ENCODE measurements around the gene ASTN1.

The ASTN1 gene

DNA sequence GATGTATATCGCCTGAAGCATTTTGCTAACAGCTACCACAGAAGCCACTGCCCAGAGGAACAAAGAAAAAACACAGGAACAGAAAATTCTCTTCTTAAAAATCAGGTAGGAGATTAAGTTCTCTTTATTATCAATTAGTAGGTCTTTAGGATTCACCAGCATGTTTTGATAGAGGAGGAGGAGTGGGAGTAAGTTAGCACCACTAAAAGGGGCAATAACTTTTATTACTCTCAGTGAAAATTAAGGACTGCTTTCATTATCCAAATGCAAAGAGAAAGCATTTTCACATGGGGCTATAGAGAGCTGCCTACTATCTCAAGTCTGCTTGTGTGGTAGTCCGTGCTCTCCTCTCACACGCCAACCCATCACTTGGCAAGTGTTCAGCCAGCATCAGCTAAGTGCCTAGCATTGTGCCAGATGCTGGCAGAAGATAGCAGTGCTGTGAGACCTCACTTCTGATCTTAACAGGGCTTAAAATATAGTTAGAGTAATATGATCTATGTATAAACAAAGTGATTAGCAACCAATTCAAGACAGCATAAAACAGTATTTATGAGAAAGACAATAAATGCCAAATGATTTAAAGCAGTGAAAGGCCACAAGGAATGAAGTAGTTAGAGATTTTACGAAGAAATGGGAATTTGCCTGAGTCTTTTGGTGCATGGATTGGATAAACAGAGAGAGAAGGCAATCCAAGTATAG, 39.8 kb downstream of the ASTN1 start:
- H3K36me3 ChIP-seq (ENCODE audit: control insufficient read depth, insufficient read depth, low read length) = no peaks in the 10 kb centered on the region
- no peaks in the 10 kb centered on the region for H3K27me3 ChIP-seq (ENCODE audit: control insufficient read depth, insufficient read depth, low read length)
- H3K9ac ChIP-seq (ENCODE audit: low read length) = no peak overlapping the region
- no peaks in the 10 kb centered on the region for H3K4me1 ChIP-seq (ENCODE audit: control insufficient read depth, insufficient read depth, low read length)
- H3K27ac ChIP-seq (ENCODE audit: low read depth, low read length) = no peak overlapping the region
- no peak overlapping the region for H3K4me3 ChIP-seq (ENCODE audit: low read length)

DNA sequence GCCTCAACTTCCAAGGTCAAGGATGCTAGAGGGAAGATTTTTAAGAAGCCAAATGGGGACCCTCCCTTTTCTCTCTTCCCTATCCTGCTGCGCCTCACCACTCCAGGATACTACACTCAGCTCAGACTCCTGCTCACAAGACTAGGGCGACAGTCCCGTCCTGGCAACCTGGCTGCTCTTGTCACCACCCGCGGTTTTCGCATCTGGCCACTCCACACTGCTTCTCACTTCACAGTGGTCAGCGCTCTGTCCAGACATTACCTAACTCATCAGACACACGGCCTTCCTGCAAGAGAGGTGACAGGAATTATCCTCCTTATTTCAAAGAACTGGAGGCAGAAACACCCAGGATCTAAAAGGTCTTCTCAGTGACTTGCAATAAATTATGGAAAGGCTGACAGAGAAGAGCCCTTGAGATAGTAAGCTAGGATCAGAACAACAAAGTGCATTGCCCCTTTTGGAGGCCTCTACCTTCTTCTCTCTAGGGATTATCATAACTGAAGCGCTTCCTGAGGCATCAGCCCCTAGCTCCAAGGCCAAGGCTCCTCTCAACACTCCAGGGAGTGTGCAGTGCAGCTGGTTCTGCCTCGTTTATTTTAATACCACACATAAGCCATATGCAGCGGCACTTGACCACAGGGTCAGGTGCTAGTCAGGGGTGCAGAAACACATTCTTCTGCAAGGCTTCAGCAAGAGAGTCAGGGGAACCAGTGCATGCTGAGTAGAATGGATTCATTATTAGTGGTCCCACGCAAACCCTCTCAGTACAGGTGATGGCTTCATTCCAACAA, 41.9 kb downstream of the ASTN1 start:
- Histone ChIP-seq H3K27me3 (ENCODE audit: control insufficient read depth, insufficient read depth, low read length) (no peaks in the 10 kb centered on the region), H3K4me3 (ENCODE audit: low read length) (no peak overlapping the region), H3K9ac (ENCODE audit: low read length) (no peak overlapping the region), H3K36me3 (ENCODE audit: control insufficient read depth, insufficient read depth, low read length) (no peaks in the 10 kb centered on the region), H3K4me1 (ENCODE audit: control insufficient read depth, insufficient read depth, low read length) (no peaks in the 10 kb centered on the region), H3K27ac (ENCODE audit: low read depth, low read length) (no peak overlapping the region)

DNA sequence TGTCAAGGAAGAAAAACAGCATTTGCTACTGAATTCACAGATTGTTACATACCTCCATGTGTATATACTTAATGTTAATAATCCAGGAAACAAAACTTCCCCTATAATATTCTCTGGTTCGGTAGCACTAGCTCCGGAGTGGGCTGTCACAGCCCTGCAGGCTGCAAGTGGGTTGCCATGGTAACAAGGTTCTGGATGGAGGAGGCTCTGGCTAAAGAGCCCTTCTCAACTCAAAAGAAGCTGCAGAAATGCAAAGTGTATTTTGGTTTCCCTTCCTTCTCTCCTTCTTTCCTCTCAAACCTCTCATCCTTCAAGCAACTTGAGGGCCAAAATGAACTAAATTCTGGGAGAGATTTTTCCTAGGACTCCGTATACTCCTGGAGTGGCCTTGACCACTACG, 45.2 kb downstream of the ASTN1 start:
- H3K27ac ChIP-seq (ENCODE audit: low read depth, low read length) = no peak overlapping the region
- H3K27me3 ChIP-seq (ENCODE audit: control insufficient read depth, insufficient read depth, low read length) = no peaks in the 10 kb centered on the region
- H3K4me3 ChIP-seq (ENCODE audit: low read length) = no peak overlapping the region
- H3K36me3 ChIP-seq (ENCODE audit: control insufficient read depth, insufficient read depth, low read length) = no peaks in the 10 kb centered on the region
- H3K9ac ChIP-seq (ENCODE audit: low read length) = no peak overlapping the region
- H3K4me1 ChIP-seq (ENCODE audit: control insufficient read depth, insufficient read depth, low read length) = no peaks in the 10 kb centered on the region

DNA sequence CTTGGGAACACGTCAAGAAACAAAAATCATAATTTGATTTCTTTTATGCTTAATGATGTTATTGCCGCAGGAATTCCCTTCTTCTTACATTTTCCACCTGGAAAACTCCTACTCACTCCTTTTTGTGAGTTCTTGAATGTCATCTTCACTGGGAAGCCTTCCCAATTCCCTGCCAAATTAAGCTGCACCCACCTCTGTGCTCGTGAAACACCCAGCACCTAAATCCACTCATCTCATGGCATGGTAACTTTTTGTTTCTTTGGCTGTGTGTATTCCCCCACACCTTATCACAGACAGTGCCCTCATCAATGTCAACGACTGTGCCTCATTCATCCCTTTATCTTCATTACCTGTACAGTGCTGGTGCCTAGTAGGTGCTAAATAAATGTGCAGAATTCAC, 45.6 kb downstream of the ASTN1 start:
- Histone ChIP-seq H3K27me3 (ENCODE audit: control insufficient read depth, insufficient read depth, low read length) (no peaks in the 10 kb centered on the region), H3K27ac (ENCODE audit: low read depth, low read length) (no peak overlapping the region), H3K4me3 (ENCODE audit: low read length) (no peak overlapping the region), H3K4me1 (ENCODE audit: control insufficient read depth, insufficient read depth, low read length) (no peaks in the 10 kb centered on the region), H3K9ac (ENCODE audit: low read length) (no peak overlapping the region), H3K36me3 (ENCODE audit: control insufficient read depth, insufficient read depth, low read length) (no peaks in the 10 kb centered on the region)

DNA sequence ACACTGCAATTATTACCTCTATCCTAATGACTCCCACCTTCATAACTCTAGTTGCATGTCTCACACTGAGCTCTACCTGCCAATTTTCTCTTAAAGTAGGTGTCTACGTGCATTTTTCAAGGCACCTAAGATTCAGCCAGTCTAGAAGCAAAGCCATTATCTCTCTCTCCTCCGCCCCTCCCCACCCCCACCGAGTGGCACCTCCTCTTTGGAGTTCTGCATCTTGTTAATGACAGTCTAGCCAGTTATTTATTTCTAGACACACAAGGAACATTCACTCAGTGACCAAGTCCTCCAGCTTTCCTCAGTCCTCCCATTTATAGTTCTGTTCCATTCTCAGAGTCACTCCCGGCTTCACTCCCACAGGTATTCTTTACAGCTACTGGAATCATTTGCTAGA, 47.6 kb downstream of the ASTN1 start:
- H3K36me3 ChIP-seq (ENCODE audit: control insufficient read depth, insufficient read depth, low read length) = no peaks in the 10 kb centered on the region
- H3K4me1 ChIP-seq (ENCODE audit: control insufficient read depth, insufficient read depth, low read length) = no peaks in the 10 kb centered on the region
- H3K9ac ChIP-seq (ENCODE audit: low read length) = no peak overlapping the region
- H3K27me3 ChIP-seq (ENCODE audit: control insufficient read depth, insufficient read depth, low read length) = no peaks in the 10 kb centered on the region
- no peak overlapping the region for H3K4me3 ChIP-seq (ENCODE audit: low read length)
- no peak overlapping the region for H3K27ac ChIP-seq (ENCODE audit: low read depth, low read length)

DNA sequence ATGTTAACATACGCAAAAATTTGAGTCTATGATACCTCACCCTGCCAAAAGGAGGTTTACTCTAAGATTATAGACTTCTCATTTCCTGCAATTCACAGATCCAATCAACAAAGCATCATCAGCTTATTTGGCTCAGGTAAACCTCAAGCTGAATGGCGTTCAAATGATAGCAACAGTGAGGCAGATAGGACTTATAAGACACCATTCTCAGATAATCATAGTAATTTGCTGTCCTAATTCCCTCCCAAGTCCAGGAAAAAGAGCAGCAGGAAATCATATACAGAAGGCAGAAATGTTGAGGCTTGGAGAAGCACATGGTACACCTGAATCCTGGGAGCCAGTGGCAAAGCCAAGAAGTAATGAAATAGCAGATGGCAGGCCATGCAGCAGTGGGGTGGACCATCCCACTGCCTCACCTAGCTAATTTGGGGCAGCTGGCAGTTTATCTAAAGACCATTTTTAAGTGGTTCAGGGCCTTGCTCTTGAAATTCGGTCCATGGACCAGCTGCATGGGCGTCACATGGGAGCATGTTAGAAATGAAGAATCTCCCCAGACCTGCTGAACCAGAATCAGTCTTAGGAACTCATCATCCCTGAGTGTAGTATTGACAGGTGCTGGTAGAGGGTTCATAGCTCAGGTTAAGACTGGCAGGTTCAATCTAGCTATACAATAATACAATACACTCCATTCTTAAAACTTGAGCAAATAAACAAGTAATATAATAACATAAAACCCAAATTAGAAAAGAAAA, 57.7 kb downstream of the ASTN1 start:
- Histone ChIP-seq H3K4me1 (ENCODE audit: control insufficient read depth, insufficient read depth, low read length) (no peaks in the 10 kb centered on the region), H3K36me3 (ENCODE audit: control insufficient read depth, insufficient read depth, low read length) (no peaks in the 10 kb centered on the region), H3K27me3 (ENCODE audit: control insufficient read depth, insufficient read depth, low read length) (no peaks in the 10 kb centered on the region), H3K9ac (ENCODE audit: low read length) (no peak overlapping the region), H3K27ac (ENCODE audit: low read depth, low read length) (no peak overlapping the region), H3K4me3 (ENCODE audit: low read length) (no peak overlapping the region)

DNA sequence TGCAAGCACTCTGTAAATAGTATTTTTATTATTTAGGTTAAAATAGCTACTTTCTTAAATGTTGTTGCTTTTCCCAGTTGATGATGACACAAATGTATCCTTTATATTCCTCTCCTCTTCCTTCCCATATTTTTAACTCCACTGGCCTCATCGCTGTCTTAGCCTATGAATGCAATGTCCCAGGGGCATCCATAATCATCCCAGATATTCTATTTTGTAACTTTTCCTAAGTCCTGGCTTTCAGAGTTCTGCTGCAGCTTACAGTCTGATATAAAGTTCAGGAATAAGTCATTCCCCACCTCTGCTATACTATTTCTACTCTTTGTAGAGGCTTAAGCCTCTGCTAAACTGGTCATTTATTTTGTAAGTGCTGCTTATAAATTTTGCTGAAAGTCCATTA, 58.3 kb downstream of the ASTN1 start:
- Histone ChIP-seq H3K27me3 (ENCODE audit: control insufficient read depth, insufficient read depth, low read length) (no peaks in the 10 kb centered on the region), H3K4me3 (ENCODE audit: low read length) (no peak overlapping the region), H3K36me3 (ENCODE audit: control insufficient read depth, insufficient read depth, low read length) (no peaks in the 10 kb centered on the region), H3K9ac (ENCODE audit: low read length) (no peak overlapping the region), H3K4me1 (ENCODE audit: control insufficient read depth, insufficient read depth, low read length) (no peaks in the 10 kb centered on the region), H3K27ac (ENCODE audit: low read depth, low read length) (no peak overlapping the region)

DNA sequence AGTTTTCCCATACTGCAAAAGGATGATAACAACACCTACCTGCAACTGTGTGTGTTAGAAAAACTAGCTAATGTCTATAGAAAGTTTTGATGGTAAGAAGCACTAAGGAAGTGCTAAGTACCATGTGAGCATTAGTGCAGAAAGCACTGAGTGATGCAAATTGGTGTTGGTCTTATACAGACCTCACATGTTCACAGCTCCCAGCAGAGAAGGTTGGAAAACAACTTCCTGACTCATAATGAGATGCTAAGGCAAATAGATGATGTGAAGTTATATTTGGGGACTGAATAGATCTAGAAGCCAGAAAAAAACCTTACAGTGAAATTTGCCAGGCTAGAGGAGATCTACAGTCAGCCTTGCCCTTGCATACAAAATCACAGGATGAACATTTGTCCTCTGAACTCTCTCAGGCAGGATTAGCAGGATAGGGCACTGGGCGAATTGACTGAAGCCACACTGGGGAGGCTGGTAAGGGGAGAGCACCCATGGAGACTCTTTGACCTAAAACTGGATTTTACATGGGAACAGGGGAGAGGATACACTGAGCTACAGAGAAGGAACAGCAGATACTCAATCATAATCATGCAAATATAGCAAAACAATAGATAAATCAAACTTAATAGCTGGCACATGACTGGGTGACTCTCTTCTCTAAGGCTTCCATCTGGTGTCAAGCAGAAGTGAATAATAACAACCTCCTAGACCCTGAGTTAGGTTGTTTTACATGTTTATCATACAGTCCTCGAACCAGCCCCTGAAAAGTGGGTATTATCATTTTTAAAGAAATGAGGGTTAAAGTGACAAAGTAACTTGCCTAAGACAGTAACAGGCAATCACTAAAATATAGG, 61.3 kb downstream of the ASTN1 start:
- H3K9ac ChIP-seq (ENCODE audit: low read length) = no peak overlapping the region
- H3K4me3 ChIP-seq (ENCODE audit: low read length) = no peak overlapping the region
- H3K27me3 ChIP-seq (ENCODE audit: control insufficient read depth, insufficient read depth, low read length) = no peaks in the 10 kb centered on the region
- H3K27ac ChIP-seq (ENCODE audit: low read depth, low read length) = no peak overlapping the region
- H3K4me1 ChIP-seq (ENCODE audit: control insufficient read depth, insufficient read depth, low read length) = no peaks in the 10 kb centered on the region
- no peaks in the 10 kb centered on the region for H3K36me3 ChIP-seq (ENCODE audit: control insufficient read depth, insufficient read depth, low read length)

DNA sequence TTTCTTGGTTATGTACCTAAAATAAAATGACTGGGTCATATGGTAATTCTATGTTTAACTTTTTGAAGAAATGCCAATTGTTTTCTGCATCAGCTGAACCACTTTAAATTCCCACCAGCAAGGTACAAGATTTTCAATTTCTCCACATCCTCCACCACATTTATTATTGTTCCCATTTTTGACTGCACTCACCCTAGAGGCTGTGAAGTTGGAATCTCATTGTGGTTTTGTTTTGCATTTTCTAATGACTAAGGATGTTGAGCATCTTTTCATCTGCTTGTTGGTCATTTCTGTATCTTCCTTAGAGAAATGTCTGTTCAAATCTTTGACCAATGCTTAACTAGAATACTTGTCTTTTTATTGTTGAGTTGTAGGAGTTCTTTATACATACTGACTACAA, 72.5 kb downstream of the ASTN1 start:
- H3K36me3 ChIP-seq (ENCODE audit: control insufficient read depth, insufficient read depth, low read length) = no peaks in the 10 kb centered on the region
- H3K27me3 ChIP-seq (ENCODE audit: control insufficient read depth, insufficient read depth, low read length) = no peaks in the 10 kb centered on the region
- H3K9ac ChIP-seq (ENCODE audit: low read length) = no peak overlapping the region
- H3K4me3 ChIP-seq (ENCODE audit: low read length) = no peak overlapping the region
- H3K27ac ChIP-seq (ENCODE audit: low read depth, low read length) = no peak overlapping the region
- H3K4me1 ChIP-seq (ENCODE audit: control insufficient read depth, insufficient read depth, low read length) = no peaks in the 10 kb centered on the region

DNA sequence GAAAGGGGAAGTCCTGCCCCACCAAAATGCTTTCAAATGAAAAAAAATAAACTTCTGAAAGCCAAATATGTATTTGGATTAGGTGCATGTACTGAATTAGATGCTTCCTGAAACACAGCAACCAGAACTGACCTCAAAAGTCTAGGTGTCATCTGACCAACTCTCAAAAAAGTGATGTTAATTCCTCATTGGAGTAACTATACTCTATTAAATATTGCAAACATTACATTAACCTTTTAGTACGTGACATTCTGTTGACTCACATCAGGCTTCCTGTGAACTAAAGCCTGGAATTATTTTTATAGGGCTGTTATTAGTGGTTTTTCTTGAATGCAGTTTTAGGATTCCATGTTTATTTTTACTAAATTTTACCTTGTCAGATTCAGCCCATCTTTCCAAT, 73.5 kb downstream of the ASTN1 start:
- Histone ChIP-seq H3K27me3 (ENCODE audit: control insufficient read depth, insufficient read depth, low read length) (no peaks in the 10 kb centered on the region), H3K27ac (ENCODE audit: low read depth, low read length) (no peak overlapping the region), H3K9ac (ENCODE audit: low read length) (no peak overlapping the region), H3K4me3 (ENCODE audit: low read length) (no peak overlapping the region), H3K36me3 (ENCODE audit: control insufficient read depth, insufficient read depth, low read length) (no peaks in the 10 kb centered on the region), H3K4me1 (ENCODE audit: control insufficient read depth, insufficient read depth, low read length) (no peaks in the 10 kb centered on the region)

DNA sequence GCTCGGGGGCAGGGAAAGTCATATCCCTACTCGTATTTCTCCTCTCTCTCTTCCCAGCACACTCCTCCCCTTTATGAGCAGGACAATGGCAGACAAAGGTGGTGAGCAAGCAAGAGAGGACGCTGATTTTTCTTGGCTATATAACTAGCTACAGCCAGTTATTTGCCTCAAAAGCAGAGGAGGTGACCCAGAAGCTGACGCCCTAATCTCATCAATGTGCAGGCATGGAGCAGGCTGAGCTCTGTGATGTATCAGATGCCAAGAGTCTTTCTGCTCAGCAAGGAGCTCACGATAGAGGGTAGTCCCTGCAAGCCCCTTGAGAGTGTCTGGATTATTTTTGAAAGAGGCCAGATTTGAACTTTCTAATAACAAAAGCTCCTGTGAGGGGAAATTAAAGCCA, 75.5 kb downstream of the ASTN1 start:
- Histone ChIP-seq H3K36me3 (ENCODE audit: control insufficient read depth, insufficient read depth, low read length) (no peaks in the 10 kb centered on the region), H3K9ac (ENCODE audit: low read length) (no peak overlapping the region), H3K27me3 (ENCODE audit: control insufficient read depth, insufficient read depth, low read length) (no peaks in the 10 kb centered on the region), H3K4me3 (ENCODE audit: low read length) (no peak overlapping the region), H3K27ac (ENCODE audit: low read depth, low read length) (no peak overlapping the region), H3K4me1 (ENCODE audit: control insufficient read depth, insufficient read depth, low read length) (no peaks in the 10 kb centered on the region)
